ENCODE results near the gene NEURL1.
"Not testable (repeated sequence)": the region's sequence is repeated elsewhere in the genome, so short reads cannot be mapped to it uniquely, and the experiment has no call there.

Gene NEURL1

DNA sequence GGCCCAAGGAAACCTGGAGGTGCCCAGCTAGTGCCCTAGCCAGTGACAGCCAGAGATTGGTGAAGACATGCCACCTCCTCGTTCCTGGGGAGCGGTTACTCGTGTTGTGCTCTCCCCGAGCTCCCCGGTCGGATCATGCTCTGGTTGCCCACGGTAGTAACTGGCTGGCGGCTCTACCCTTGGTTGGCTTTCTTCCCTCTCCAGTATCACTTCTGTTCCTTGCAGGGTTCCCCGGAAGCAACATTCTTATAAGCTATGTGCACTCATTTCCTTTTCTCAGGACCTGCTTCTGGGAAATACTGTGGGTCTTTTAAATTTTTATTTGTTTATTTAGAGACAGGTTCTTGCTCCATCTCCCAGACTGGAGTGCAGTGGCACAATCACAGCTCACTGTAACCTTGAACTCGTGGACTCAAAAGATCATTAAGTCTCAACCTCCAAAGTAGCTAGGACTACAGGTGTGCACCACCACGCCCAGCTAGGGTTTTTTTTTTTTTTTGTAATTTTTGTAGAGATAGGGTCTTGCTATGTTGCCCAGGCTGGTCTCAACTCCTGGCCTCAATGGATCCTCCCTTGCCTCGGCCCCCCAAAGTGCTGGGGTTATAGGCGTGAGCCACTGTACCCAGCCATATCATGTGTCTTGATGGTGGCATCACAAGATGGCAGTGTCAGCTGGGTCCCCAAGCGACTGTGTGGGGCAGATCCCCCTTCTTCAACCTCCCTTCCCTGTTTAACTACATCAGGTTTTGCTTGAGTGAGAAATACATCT, 27.9 kb upstream of the NEURL1 start:
- no peak for DNase-seq

DNA sequence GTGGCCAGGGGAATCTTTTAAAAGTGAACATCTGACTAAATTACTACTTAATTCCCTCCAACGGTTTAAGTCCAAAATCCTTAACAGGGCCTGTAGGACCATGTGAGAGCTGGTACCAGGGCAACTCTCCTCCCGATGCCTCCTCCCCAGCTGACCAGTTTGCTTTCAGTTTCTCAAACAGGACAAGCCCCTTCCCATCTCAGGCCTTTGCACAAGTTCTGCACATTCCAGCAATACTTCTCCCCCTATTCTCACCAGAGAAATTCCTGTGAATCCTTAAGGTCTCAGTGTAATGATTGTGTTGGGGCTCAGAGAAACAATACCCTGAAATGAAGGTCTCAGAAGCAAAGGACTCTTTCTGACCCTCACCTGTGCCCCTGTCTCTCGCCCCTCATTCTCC, 26.8 kb upstream of the NEURL1 start:
- DNase-seq, result no peak

DNA sequence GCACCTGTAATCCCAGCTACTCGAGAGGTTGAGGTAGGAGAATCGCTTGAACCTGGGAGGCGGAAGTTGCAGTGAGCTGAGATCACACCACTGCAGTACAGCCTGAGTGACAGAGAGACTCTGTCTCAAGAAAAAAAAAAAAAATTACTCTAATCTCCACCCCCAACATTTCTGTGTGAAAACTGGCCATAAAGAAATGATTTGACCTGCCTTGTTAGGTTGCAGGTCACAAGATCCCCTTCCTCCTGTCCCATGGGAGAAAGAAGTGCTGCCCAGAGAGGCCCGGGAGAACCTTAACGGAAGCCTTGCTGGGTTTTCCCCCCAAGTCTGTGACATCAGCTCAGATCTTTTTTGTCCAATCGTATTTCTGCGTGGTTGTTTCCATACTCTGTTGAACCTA, 26.1 kb upstream of the NEURL1 start:
- DNase-seq, result no peak

DNA sequence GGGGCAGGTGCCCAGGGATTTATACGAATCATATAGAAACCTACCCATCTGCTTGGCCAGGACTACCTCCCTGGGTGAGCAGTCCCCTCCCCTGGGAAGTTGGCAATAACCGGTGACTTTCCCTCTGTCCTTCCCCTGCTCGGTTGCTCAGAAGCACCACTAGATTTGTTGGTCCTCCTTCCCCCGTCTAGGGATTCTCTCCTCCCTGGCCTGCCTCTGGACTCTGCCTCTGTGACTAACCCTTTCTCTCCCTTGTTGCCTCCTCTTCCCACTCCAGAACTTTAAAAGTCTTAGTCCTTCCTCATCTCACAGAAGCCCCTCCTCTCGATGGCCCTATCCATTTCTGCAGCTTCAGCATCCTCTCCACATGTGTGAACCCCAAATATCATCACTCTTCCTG, 24.3 kb upstream of the NEURL1 start:
- DNase-seq, result no peak

DNA sequence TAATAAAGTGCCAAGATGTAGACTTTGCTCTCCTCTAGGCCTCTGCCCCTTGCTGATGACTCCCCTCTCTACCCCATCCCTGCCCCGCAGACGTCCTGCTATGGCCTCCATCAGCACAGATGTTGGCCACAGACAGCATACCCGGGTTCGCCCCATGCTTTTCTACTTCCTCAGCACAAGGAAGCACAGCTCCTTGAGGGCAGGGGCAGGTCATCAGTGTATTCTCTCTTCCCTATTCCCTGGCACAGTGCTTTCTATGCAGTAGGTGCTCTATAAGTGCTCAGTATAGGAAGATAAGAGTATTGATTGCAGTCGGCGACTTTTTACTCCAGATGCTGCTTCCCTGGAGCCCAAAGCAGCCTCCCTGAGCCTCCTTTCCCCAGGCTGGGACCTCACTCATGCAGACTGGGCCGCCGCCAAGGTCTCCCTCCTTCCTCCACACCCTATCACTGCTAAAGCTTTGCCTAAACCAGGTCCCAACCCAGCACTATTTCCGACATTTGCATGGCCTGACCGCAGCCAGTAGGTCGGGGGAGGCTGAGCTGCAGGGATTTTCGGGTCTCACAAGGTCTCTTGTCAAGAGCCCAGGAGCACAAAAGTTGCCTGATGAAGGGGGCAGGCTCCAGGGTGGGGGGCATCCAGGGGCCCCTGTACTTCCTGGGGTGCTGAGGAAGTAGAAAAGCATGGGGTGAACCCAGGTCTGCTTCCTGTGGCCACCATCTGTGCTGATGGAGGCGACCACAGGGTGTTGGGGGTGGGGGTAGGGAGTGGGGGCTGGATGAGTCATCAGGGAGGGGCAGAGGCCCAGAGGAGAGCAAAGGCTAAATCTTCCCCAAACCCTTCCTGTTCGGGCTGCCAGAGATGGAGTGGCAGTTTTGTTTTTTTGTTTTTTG, 22.5 kb upstream of the NEURL1 start:
- DNase-seq, result peak; percentile 91

DNA sequence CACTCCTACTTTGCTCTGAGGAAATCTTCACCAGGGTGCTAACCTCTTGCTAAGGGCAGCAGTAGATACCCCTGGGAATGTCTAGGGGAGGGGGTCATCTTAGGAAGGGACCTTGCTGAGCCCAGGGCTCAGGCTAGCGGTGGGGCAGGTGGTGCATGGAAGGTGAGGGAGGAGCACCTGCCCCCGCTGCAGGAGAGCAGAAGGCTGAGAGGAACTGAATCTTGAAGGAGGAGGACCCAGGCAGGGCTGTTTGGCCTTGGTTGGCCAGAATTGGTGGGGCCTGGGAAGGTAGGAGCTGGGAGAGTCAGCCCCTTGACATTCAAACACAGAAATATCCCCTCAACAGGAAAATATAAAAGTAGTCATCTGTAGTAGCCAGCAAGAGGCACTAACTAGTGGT, 21.5 kb upstream of the NEURL1 start:
- DNase-seq, result no peak

DNA sequence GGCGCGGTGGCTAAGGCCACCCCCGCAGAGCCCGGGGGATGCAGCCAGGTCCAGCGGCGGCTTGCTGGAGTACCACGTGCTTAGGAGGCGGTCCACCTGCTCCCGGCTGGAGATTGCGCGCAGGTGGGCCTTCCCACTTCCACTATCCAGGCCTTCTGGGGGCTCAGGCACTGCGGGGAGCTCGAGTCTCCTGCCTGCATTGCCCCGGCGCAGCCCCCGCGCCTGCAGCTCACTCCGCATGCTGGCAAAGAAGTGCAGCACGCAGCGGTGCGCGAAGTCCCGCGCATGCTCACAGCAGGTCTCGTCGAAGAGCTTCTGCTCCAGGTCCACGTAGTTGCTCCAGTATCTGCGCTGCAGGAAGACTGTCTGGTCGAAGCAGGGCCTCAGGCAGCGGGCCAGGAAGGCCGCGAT, 20.2 kb upstream of the NEURL1 start:
- DNase-seq, result no peak

DNA sequence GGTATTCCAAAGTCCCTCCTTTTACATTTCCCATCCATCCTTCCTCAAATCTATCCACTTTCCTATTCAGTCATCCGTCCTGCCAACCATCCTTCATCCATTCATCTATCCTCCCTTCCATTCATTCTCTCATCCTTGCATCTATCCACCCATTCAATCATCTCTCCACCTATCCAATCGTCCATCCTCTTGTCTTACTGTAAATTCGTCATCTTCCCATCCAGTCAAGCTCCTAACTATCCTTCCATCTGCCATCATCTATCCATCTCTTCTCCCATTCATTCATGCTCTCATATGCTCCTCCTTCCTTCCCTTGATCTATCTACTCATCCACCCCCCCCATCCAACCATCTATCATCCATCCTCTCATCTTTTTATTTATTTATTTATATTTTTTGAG, 19.4 kb upstream of the NEURL1 start:
- DNase-seq, result no peak

DNA sequence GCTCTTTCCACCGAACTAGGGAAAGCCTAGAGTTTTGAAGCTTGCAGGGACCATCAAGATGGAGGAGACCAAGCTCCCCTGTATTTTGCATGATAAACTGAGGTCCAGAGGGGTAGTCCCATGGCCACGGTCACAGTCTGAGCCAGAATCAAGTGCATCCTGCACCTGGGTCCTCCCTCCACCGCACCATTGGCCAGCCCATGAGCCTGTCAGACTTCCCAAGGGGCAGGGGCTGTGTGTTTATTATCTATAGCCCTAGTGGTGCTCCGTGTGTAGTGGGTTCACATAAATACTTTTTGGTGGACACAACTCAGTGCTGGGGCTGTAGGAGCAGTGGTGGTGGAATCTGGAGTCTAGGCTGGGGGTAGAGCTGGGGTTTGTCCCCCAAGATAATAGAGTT, 18.1 kb upstream of the NEURL1 start:
- no peak for DNase-seq

DNA sequence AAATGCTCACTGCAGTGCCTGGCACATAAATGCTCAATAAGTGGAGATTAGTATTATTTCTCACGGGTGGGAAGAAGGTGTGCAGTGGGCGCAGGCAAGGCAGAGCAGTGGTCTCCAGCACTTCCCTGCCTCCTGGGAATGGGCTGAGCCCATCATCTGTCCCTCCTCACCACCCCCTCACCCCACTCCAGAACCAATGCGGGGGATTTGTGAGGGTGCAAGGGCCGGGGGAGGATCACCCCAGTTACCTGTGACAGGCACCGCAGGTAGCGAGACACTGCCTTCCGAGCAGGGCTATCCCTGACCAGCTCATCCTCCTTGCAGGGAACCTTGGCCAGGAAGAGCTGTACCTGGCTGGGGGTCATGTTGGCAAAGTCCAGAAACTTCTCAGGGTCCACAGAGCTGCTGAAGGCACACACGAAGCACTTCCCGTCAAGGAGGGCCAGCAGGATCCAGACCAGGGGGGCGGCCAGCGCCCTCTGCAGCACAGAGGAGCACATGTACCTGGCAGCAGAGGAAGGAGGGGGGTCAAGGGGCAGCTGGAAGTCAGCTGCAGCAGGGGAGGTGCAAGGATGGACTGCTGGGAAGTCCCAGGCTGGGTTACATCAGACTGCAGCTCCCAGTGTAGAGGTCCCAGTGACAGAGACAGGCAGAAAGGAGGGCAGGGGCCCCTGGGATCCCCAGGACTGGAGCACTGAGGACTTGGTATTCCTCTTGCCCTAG, 17.3 kb upstream of the NEURL1 start:
- DNase-seq, result peak; percentile 54

DNA sequence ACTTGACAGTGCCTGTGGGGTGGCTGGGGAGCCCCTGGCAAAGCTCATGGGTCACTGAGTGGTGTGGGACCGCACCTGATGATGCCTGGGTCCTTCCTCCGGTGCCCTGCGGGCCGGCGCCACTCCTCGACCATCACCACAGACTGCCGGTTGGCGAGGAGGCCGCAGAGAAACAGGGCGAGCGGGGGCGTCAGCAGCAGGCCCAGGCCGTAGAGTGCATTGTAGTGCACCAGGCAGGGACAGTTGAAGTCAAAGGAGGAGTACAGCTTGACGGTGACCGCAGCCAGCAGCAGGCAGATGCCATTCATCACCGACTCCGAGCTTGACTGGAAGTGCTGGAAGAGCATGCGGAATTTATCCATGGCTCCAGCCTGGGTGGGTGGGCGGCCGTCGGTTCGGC, 14.8 kb upstream of the NEURL1 start:
- no peak for DNase-seq

DNA sequence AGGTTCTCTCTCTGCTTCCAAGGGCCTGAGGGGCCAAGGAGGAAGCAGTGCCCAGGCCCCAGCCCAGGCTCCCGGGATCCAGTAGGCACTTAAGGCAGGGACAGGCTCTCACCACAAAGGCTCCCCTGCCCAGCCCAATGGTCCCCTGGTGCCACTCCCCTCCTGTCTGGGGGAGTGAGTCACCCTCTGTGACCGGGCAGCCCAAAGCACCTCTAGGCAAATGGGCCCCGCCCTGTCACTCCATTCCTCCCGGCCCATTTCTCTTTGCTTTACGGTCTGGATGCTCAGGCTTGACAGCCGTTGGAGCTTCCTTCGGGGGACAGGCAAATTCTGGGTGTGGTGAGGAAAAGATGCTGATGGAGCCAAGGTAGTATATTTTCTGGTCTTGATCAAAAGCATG, 14.4 kb upstream of the NEURL1 start, which contains the start of gene CALHM3:
CALHM3 (minus strand) TSS at position 106 of the 400 bp plus-strand sequence. CDS start 208 bp downstream, outside the sequence.
- no peak for DNase-seq

DNA sequence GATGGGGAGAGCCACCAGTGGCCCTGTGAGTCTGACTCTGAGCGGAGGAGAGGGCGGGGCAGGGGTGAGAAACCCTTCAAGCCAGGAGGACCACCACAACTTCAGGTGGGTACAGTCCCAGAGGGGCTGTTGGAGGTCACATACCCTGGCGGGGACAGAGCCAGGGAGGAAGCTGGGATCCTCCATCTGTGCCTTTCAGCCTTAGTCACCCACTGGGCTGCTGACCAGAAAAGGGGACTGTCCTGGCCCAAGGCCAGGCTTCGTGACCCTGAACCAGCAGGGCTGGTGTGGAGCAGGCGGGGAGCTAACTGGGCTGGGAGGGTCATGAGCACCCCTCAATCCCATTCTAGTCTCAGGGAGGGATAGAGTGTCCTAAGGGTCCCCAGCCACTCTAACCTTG, 13.0 kb upstream of the NEURL1 start:
- no peak for DNase-seq

DNA sequence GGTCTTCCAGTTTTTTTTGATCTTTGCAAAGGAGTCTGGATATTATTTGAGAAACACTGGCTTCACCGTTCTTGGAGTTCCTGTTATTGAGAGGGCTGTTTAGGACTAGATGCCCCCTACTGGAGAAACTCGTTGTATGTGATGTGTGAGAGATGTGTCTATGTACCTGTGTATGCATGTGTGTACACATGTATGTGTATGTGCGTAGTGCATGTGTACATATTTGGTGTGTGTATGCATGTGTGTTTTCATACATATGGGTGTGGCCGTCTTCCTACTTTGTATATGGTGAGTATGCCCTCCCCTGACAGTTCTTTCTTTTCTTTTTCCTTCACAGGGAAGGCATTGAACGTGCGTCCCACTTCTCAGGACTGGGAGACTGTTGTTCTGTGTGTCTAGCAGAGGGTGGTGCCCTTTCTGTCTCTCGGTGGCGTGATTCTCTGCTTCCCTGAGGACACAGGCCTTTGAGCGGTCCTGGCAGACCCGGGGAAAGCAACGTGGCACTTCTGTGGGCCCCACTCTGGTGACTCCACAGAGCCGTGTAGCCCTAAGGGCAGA, 11.5 kb upstream of the NEURL1 start:
- peak; percentile 87 for DNase-seq

DNA sequence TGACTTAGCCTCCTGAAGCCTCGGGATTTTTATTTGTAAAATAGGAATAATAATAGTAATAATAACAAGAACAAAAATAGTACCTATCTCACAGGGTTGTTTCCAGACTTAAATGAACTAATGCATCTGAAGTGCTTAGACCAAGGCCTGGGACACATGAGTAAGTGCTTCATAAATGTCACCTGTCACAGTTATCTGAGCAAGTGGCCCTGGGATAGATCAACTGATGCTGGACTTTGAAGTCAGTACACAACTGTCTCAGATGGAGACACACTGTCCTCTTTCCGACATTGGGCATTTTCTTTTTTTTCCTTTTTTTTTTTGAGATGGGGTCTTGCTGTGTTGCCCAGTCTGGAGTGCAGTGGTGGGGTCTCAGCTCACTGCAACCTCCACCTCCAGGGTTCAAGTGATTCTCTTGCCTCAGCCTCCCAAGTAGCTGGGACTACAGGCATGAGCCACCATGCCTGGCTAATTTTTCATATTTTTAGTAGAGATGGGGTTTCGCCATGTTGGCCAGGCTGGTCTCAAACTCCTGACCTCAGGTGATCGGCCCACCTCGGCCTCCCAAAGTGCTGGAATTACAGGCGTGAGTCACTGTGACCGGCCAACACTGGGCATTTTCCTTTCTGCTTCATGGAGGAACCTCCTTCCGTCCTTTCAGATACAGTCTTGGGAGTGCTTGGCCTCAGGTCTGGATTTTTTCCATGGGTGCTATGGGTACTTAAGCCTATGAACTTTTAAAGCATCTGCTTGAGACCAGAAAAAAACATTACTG, 6.7 kb upstream of the NEURL1 start:
- DNase-seq, result not testable (repeated sequence)

DNA sequence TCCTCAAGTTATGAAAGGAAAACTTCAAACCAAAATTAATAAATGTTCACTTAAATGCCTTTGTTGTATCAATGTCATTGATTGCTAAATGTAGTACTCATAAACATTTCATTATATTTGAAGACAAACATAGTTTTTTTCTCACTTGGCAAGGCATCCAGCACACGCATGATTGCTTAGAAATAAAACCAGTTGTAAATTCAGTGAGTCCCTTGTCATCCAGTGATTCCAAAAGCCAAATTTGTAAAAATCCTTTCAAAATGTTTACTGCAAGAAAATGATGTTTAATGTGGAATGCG, 6.1 kb upstream of the NEURL1 start:
- no peak for DNase-seq

DNA sequence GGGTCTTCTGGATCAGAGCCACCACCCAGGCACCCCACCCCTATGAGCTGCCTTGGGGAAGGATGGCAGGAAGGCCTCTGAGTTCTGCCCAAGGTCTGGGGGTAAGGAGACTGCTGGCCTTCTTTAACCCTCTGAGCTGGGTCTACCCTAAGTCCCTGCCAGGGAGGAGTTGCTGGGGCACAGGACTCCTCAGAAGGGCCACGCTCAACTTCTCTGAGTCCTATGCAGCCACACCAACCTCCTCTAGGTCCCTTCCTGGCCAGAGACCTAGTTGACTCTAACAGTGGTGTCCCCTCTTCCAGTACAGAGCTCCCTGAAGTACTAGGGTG, 2.6 kb upstream of the NEURL1 start:
- no peak for DNase-seq

DNA sequence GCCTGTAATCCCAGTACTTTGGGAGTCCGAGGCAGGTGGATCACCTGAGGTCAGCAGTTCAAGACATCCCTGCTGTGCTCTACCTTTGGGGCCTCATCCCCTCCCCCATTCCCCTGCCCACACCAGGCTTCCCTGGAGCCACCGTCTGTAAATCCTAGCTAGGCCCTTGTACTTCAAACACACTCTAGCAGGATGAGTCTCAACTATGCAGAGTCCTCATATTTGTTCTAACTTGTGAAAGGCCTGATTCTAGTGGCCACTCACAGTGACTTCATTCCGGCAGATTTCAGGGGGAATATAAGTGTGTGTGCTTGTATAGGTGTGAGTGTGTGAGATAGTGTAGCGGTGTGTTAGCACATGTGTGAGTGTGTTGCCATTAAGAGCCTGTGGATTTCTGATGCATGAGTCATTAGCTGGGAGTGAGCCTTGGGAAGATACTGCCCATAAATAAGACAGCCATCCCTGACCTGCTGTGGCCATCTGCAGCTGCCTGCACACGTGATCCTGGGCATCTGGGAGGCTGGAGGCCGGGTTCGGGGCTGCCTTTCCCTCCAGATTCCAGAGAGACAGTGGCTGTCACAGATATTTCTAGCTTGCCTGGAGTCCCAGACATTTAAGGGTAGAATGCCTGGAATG, 1.7 kb upstream of the NEURL1 start:
- DNase-seq, result no peak

DNA sequence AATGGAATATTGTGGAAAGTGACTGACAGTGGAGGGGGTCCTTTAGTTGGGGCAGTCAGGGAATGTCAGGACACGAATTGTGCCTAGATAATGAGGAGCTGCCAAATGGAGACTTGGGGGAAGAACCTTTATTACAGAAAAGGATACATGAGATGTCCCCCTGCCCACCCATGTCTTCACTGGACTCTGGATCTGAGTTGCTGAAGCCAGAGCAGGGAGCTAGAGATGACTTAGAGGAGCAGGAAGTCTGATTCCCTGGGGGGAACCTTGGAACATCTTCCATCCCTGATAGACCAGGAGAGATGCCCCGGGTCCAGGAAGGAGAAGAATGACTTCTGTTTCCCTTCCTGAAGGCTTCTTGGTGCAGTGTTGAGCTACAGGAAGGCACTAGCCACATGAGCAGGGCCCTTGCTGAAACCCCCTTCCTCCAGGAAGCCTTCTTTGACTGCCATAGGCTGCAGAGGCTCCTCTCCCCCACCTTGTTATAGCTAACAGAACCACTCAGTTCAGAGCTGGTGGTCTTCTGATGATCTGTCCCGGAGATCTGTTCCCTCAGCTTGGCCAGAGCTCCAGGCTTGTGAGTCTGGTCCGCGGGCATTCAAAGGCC, 747 bp upstream of the NEURL1 start:
- DNase-seq, result no peak

DNA sequence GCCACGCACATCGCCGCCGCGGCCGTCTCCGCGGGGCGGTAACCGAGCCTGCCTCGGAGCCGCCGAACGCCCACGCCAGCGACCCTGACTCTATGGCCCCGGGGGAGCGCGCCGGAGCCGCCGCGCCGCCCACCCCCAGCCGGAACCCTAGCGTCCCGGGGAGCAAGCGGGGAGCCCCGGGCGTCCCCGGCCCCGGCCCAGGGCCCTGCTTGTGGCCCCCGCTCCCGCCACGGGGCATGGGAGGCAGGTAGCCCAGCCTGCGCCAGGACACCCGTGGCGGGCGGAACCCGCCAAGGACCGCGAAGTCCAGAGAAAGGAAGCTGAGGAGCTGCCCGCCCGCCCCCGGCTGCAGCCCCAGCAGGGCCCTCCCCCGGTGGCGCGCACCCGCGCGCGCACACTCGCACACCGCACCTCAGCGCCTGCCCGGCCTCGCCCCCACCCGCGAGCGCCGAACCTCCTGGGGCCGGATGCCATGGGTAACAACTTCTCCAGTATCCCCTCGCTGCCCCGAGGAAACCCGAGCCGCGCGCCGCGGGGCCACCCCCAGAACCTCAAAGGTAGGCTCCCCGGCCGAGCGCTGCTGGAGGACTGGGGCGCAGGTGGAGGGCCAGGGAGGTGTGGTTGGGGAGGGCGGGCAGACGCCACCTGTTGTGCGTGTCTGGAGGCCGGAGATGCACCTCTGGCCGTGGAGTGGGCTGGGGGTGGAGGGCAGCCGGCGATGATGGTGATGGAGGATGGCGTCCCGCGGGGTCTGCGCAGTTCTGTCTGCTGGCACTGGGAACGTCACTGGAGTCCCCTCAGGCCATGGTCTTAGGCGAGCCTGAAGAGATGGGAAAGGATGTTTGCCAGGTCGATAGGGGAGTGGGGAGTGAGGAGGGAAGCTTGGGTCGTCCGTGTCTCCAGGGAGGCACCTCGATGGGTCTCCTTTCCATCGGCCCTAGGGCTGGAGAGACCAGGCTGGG, 692 bp downstream of the NEURL1 start:
- no peak for DNase-seq

DNA sequence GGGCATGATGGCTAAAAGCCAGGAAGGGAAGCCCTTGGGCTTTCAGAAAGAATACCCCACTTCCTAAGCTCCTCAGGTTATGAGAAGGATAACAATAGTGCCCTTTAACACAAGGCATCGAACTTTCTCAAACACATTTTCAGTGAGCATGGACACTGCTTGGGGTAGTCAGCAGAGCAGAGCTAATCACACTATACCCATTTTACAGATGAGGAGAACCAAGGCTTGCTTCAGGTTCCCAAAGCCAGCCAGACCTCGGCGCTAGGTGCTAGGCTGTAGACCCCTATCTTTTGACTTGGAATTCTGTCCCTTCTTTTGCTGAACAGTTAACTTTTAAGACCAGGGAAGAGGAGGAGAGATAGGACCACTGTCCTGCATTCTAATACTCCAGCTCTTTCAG, 1.8 kb downstream of the NEURL1 start:
- no peak for DNase-seq

Data from hematopoietic multipotent progenitor cell treated with erythropoietin and hydrocortisone succinate and interleukin-3 and kit ligand, for 4 days (in vitro differentiated cells).